ENCODE results near the gene CDYL2.

Gene CDYL2

GRCh38 chr16:80766798-80767197 lies 37.6 kb downstream of the CDYL2 start:
- Histone ChIP-seq H3K4me2 (ENCODE audit: insufficient read depth, low read length, poor library complexity, severe bottlenecking) (no peak overlapping the region), H3K79me1 (ENCODE audit: low read depth, low read length) (no peaks in the 10 kb centered on the region), H3K4ac (ENCODE audit: low read length) (no peak overlapping the region), H3K36me3 (replicated peaks in 1 of 2; ENCODE audit: control insufficient read depth in 2 of 2, insufficient read depth in 2 of 2, low read length in 2 of 2) (no peaks in the 10 kb centered on the region), H4K8ac (ENCODE audit: low read depth, low read length) (no peak overlapping the region), H4K91ac (ENCODE audit: low read depth, low read length, poor library complexity) (no peak overlapping the region), H3K27ac (replicated peaks; ENCODE audit: low read length) (no peak overlapping the region), H2BK120ac (ENCODE audit: low read depth, low read length) (no peak overlapping the region), H3K9ac (ENCODE audit: low read depth, low read length, poor library complexity) (no peak overlapping the region), H3K18ac (ENCODE audit: low read length) (no peak overlapping the region), H3K27me3 (ENCODE audit: control insufficient read depth in 3 of 3, insufficient read depth in 3 of 3, low read depth in 1 of 3, low read length in 3 of 3) (no peaks in the 10 kb centered on the region), H2BK15ac (ENCODE audit: low read length) (no peak overlapping the region), H2AFZ (ENCODE audit: low read length) (no peak overlapping the region), H2BK12ac (ENCODE audit: low read length) (no peak overlapping the region), H3K4me3 (ENCODE audit: low read length in 2 of 2) (no peak overlapping the region), H2AK5ac (ENCODE audit: low read depth, low read length) (no peak overlapping the region), H3K9me3 (replicated peaks in 1 of 2; ENCODE audit: control insufficient read depth in 2 of 2, insufficient read depth in 1 of 2, low read depth in 1 of 2, low read length in 2 of 2) (no peaks in the 10 kb centered on the region), H3K23ac (ENCODE audit: low read depth, low read length, poor library complexity) (no peak overlapping the region), H3K4me1 (ENCODE audit: control insufficient read depth in 2 of 2, insufficient read depth in 1 of 2, low read depth in 1 of 2, low read length in 2 of 2) (no peaks in the 10 kb centered on the region), H2BK5ac (ENCODE audit: low read length) (no peak overlapping the region), H3K14ac (ENCODE audit: low read length) (no peak overlapping the region)
- DNase-seq (ENCODE audit: low spot score) = no peak
- WGBS, 2 donors (ENCODE audit: extremely low coverage in 2 of 2, insufficient read length in 2 of 2, insufficient replicate concordance in 1 of 2) = no CpG with 5 or more reads among the region's 1 CpG

DNA sequence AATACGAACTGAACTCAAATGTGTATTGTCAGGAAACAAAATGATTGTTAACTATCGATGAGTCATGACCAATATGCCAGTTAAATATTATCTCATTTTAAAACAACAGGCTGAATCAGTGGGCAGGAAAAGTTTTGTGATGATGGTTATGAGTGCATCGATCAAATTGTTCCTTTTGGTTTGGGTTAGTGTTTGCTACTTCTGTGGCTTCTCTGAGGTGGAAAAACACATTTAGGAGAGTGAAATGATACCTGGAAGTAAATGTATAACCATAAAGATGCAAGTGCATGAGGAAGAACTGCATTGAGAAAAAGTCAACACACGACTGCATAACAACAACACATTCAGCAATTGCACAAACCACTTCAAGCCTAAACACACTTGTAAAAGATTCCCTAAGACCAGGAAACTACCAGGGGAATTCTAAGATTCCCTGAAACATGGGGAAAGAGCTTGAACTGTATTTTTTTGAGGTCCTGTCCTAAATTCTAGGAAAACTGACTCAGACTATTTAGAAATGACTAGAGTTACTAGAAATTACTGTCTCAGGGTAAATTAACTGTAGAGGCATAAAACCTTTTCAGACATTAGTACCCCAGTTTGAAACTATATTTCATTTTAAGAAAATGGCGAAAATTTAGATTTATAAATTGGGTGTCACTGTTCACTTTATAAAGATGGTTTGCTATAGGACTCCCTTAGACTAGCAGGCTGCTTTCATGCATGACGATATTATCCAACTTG lies 44.8 kb downstream of the CDYL2 start:
- no CpG with 5 or more reads among the region's 6 CpGs for WGBS, 2 donors (ENCODE audit: extremely low coverage in 2 of 2, insufficient read length in 2 of 2, insufficient replicate concordance in 1 of 2)
- no peaks in the 10 kb centered on the region for H3K27me3 ChIP-seq (ENCODE audit: control insufficient read depth in 3 of 3, insufficient read depth in 3 of 3, low read depth in 1 of 3, low read length in 3 of 3)
- no peaks in the 10 kb centered on the region for H3K79me1 ChIP-seq (ENCODE audit: low read depth, low read length)
- no peak overlapping the region for H3K9ac ChIP-seq (ENCODE audit: low read depth, low read length, poor library complexity)
- no peak overlapping the region for H3K4ac ChIP-seq (ENCODE audit: low read length)
- no peak overlapping the region for H2BK15ac ChIP-seq (ENCODE audit: low read length)
- no peak overlapping the region for H3K4me3 ChIP-seq (ENCODE audit: low read length in 2 of 2)
- no peak overlapping the region for H4K91ac ChIP-seq (ENCODE audit: low read depth, low read length, poor library complexity)
- no peak overlapping the region for H4K8ac ChIP-seq (ENCODE audit: low read depth, low read length)
- H3K18ac ChIP-seq (ENCODE audit: low read length) = no peak overlapping the region
- no peak overlapping the region for H3K23ac ChIP-seq (ENCODE audit: low read depth, low read length, poor library complexity)
- H2AK5ac ChIP-seq (ENCODE audit: low read depth, low read length) = no peak overlapping the region
- no peaks in the 10 kb centered on the region for H3K36me3 ChIP-seq (replicated peaks in 1 of 2; ENCODE audit: control insufficient read depth in 2 of 2, insufficient read depth in 2 of 2, low read length in 2 of 2)
- no peak overlapping the region for H3K14ac ChIP-seq (ENCODE audit: low read length)
- H2BK5ac ChIP-seq (ENCODE audit: low read length) = no peak overlapping the region
- no peak overlapping the region for H3K4me2 ChIP-seq (ENCODE audit: insufficient read depth, low read length, poor library complexity, severe bottlenecking)
- no peak for DNase-seq (ENCODE audit: low spot score)
- no peak overlapping the region for H2BK12ac ChIP-seq (ENCODE audit: low read length)
- H3K4me1 ChIP-seq (ENCODE audit: control insufficient read depth in 2 of 2, insufficient read depth in 1 of 2, low read depth in 1 of 2, low read length in 2 of 2) = peaks cover 0 to 2% of the 10 kb centered on the region in 2 donors
- H3K9me3 ChIP-seq (replicated peaks in 1 of 2; ENCODE audit: control insufficient read depth in 2 of 2, insufficient read depth in 1 of 2, low read depth in 1 of 2, low read length in 2 of 2) = no peaks in the 10 kb centered on the region
- H2AFZ ChIP-seq (ENCODE audit: low read length) = no peak overlapping the region
- H3K27ac ChIP-seq (replicated peaks; ENCODE audit: low read length) = no peak overlapping the region
- no peak overlapping the region for H2BK120ac ChIP-seq (ENCODE audit: low read depth, low read length)

GRCh38 chr16:80754476-80754875 lies 49.9 kb downstream of the CDYL2 start:
- no peak overlapping the region for H3K18ac ChIP-seq (ENCODE audit: low read length)
- no peak overlapping the region for H4K91ac ChIP-seq (ENCODE audit: low read depth, low read length, poor library complexity)
- H4K8ac ChIP-seq (ENCODE audit: low read depth, low read length) = no peak overlapping the region
- no peak overlapping the region for H3K27ac ChIP-seq (replicated peaks; ENCODE audit: low read length)
- H2BK5ac ChIP-seq (ENCODE audit: low read length) = no peak overlapping the region
- H2AK5ac ChIP-seq (ENCODE audit: low read depth, low read length) = no peak overlapping the region
- no peak overlapping the region for H3K9ac ChIP-seq (ENCODE audit: low read depth, low read length, poor library complexity)
- no peaks in the 10 kb centered on the region for H3K27me3 ChIP-seq (ENCODE audit: control insufficient read depth in 3 of 3, insufficient read depth in 3 of 3, low read depth in 1 of 3, low read length in 3 of 3)
- H3K4me3 ChIP-seq (ENCODE audit: low read length in 2 of 2) = no peak overlapping the region
- H3K36me3 ChIP-seq (replicated peaks in 1 of 2; ENCODE audit: control insufficient read depth in 2 of 2, insufficient read depth in 2 of 2, low read length in 2 of 2) = no peaks in the 10 kb centered on the region
- H3K23ac ChIP-seq (ENCODE audit: low read depth, low read length, poor library complexity) = no peak overlapping the region
- WGBS, 2 donors (ENCODE audit: extremely low coverage in 2 of 2, insufficient read length in 2 of 2, insufficient replicate concordance in 1 of 2) = no CpG with 5 or more reads among the region's 5 CpGs
- no peak overlapping the region for H2AFZ ChIP-seq (ENCODE audit: low read length)
- H3K4me1 ChIP-seq (ENCODE audit: control insufficient read depth in 2 of 2, insufficient read depth in 1 of 2, low read depth in 1 of 2, low read length in 2 of 2) = no peaks in the 10 kb centered on the region
- H2BK15ac ChIP-seq (ENCODE audit: low read length) = no peak overlapping the region
- H3K79me1 ChIP-seq (ENCODE audit: low read depth, low read length) = no peaks in the 10 kb centered on the region
- H3K14ac ChIP-seq (ENCODE audit: low read length) = no peak overlapping the region
- H3K9me3 ChIP-seq (replicated peaks in 1 of 2; ENCODE audit: control insufficient read depth in 2 of 2, insufficient read depth in 1 of 2, low read depth in 1 of 2, low read length in 2 of 2) = peaks cover 0 to 2% of the 10 kb centered on the region in 2 donors
- H2BK12ac ChIP-seq (ENCODE audit: low read length) = no peak overlapping the region
- H3K4me2 ChIP-seq (ENCODE audit: insufficient read depth, low read length, poor library complexity, severe bottlenecking) = no peak overlapping the region
- no peak overlapping the region for H3K4ac ChIP-seq (ENCODE audit: low read length)
- H2BK120ac ChIP-seq (ENCODE audit: low read depth, low read length) = no peak overlapping the region
- DNase-seq (ENCODE audit: low spot score) = no peak

- Histone ChIP-seq H3K18ac (ENCODE audit: low read length) (no peak overlapping the region), H4K91ac (ENCODE audit: low read depth, low read length, poor library complexity) (no peak overlapping the region), H3K36me3 (replicated peaks in 1 of 2; ENCODE audit: control insufficient read depth in 2 of 2, insufficient read depth in 2 of 2, low read length in 2 of 2) (no peaks in the 10 kb centered on the region)
Observed at GRCh38 chr16:80752541-80752940, 51.9 kb downstream of the CDYL2 start.

More at GRCh38 chr16:80752541-80752940, 51.9 kb downstream of the CDYL2 start:
- WGBS, 2 donors (ENCODE audit: extremely low coverage in 2 of 2, insufficient read length in 2 of 2, insufficient replicate concordance in 1 of 2) = no CpG with 5 or more reads among the region's 2 CpGs
- Histone ChIP-seq H2AK5ac (ENCODE audit: low read depth, low read length) (no peak overlapping the region), H3K9me3 (replicated peaks in 1 of 2; ENCODE audit: control insufficient read depth in 2 of 2, insufficient read depth in 1 of 2, low read depth in 1 of 2, low read length in 2 of 2) (peaks cover 0 to 2% of the 10 kb centered on the region in 2 donors), H2BK5ac (ENCODE audit: low read length) (no peak overlapping the region), H2BK120ac (ENCODE audit: low read depth, low read length) (no peak overlapping the region), H2BK12ac (ENCODE audit: low read length) (no peak overlapping the region), H3K4me1 (ENCODE audit: control insufficient read depth in 2 of 2, insufficient read depth in 1 of 2, low read depth in 1 of 2, low read length in 2 of 2) (no peaks in the 10 kb centered on the region), H3K4me2 (ENCODE audit: insufficient read depth, low read length, poor library complexity, severe bottlenecking) (no peak overlapping the region), H2BK15ac (ENCODE audit: low read length) (no peak overlapping the region), H3K23ac (ENCODE audit: low read depth, low read length, poor library complexity) (no peak overlapping the region), H3K4ac (ENCODE audit: low read length) (no peak overlapping the region), H3K27me3 (ENCODE audit: control insufficient read depth in 3 of 3, insufficient read depth in 3 of 3, low read depth in 1 of 3, low read length in 3 of 3) (no peaks in the 10 kb centered on the region), H3K9ac (ENCODE audit: low read depth, low read length, poor library complexity) (no peak overlapping the region), H2AFZ (ENCODE audit: low read length) (no peak overlapping the region), H3K14ac (ENCODE audit: low read length) (no peak overlapping the region), H4K8ac (ENCODE audit: low read depth, low read length) (no peak overlapping the region), H3K4me3 (ENCODE audit: low read length in 2 of 2) (no peak overlapping the region), H3K79me1 (ENCODE audit: low read depth, low read length) (no peaks in the 10 kb centered on the region), H3K27ac (replicated peaks; ENCODE audit: low read length) (no peak overlapping the region)
- no peak for DNase-seq (ENCODE audit: low spot score)

Measured in neuronal stem cell (in vitro differentiated cells).